GM12892 (cell line): ENCODE measurements around the gene C17orf113.

Source experiments
- POLR2A ChIP-seq: IDR thresholded peaks from 2 replicates; pipeline ENCODE4 v1.6.1; 2011; ENCODE audit warnings: low read depth, low read length, control low read depth
- POLR2AphosphoS5 ChIP-seq: IDR thresholded peaks from 2 replicates; pipeline ENCODE4 v1.6.1; 2011; ENCODE audit warnings: low read depth, low read length, control low read depth
- TAF1 ChIP-seq: IDR thresholded peaks from 2 replicates; pipeline ENCODE4 v1.6.1; 2011; ENCODE audit warnings: low read depth, mild to moderate bottlenecking, control low read depth, low read length, borderline replicate concordance

GRCh38 chr17:42079541-42079940 lies 29.1 kb upstream of the C17orf113 start:
- TF ChIP-seq POLR2A (no peak), POLR2AphosphoS5 (no peak), TAF1 (no peak)
